NT2/D1 (cell line): ENCODE data around the gene ST6GALNAC3.
A peak's percentile ranks its signal among the peaks of the same experiment; 100 is the strongest.
"Not testable (repeated sequence)": the region's sequence is repeated elsewhere in the genome, so short reads cannot be mapped to it uniquely, and the experiment has no call there.

Experiments used
- DNase-seq: peaks from one replicate; pipeline ENCODE4 v3.0.0-alpha.2; 2011; ENCODE audit warnings: low read depth, low spot score
- H3K27me3 ChIP-seq: 2 replicates; pipeline ENCODE4 v1.6.0; 2011; ENCODE audit warnings: mild to moderate bottlenecking; ENCODE audit not compliant: insufficient read length, insufficient read depth
- H3K36me3 ChIP-seq: 2 replicates; pipeline ENCODE4 v1.6.1; 2011; ENCODE audit warnings: mild to moderate bottlenecking, low read length, mixed read lengths; ENCODE audit not compliant: insufficient read depth, insufficient read length
- H3K4me1 ChIP-seq: 2 replicates; pipeline ENCODE4 v1.5.1; 2011; ENCODE audit not compliant: insufficient read depth, insufficient read length
- H3K4me3 ChIP-seq: 2 replicates; pipeline ENCODE4 v1.5.1; 2011; ENCODE audit warnings: low read depth; ENCODE audit not compliant: insufficient read length
- H3K9ac ChIP-seq: 2 replicates; pipeline ENCODE4 v1.6.0; 2011; ENCODE audit warnings: low read depth; ENCODE audit not compliant: insufficient read length
- H3K9me3 ChIP-seq: 2 replicates; pipeline ENCODE4 v1.5.1; 2011; ENCODE audit warnings: mild to moderate bottlenecking, low read length; ENCODE audit not compliant: insufficient read depth
- SUZ12 ChIP-seq: IDR thresholded peaks from 2 replicates; pipeline ENCODE4 v1.6.1; 2011; ENCODE audit not compliant: insufficient read length, insufficient read depth; ENCODE audit errors: extremely low read depth
- YY1 ChIP-seq: IDR thresholded peaks from 2 replicates; pipeline ENCODE4 v1.6.1; 2011; ENCODE audit not compliant: insufficient read length, insufficient read depth
- ZNF274 ChIP-seq: IDR thresholded peaks from 2 replicates; pipeline ENCODE4 v1.6.1; 2011; ENCODE audit warnings: mild to moderate bottlenecking, low read depth, low read length

Gene ST6GALNAC3

DNA sequence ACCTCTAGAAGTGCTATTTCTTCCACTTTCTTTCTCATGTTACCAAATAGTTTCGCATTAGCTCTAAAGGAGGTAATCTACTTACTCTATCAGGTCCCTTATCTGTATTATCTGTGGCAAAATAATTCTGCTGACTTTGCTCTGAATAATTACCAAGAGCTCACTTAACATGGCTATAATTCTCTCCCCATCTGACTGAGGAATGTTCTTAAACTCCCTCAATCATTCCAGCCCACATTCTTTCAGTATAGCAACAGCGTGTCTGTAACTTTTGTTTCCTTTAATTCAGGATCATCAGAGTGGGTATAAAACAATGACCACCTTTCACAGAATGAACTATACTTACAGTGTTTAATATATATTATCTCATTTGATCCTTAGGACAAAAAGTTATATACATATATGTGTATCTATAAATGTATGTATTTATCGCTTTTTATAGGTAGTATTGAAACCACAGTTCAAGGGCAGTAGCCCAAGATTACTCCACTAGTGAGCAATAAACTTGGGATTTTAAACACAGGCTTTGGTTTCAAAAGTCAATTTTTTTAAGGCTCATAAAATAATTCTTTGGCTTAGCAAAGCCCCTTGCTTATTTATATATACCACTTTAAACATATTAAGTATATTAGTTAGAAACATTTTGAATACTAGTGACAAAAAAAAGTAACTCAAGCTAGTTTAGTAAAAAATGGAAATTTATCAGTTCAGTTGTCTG is 36.1 kb upstream of the ST6GALNAC3 start:
- Histone ChIP-seq H3K9ac (no peak overlapping the region), H3K4me1 (no peaks in the 10 kb centered on the region), H3K36me3 (no peaks in the 10 kb centered on the region), H3K27me3 (no peaks in the 10 kb centered on the region), H3K9me3 (no peaks in the 10 kb centered on the region), H3K4me3 (no peak overlapping the region)
- TF ChIP-seq YY1 (no peak), ZNF274 (no peak), SUZ12 (no peak)
- DNase-seq: no peak

DNA sequence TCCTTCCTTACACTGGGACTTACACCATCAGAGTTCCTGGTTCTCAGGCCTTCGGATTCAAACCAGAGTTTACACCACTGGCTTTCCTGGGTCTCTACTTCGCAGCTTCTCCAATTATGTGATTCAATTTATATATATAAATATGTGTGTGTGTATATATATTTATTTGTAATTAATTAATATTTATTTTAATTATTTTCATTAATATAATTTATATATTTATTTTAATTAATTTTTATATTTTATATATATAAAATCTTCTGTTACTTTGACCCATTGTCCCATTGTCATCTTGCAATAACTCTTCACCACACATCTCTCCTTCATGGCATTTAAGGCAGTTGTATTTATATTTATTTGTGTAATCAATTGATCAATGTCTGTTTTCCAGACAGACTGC is 28.4 kb upstream of the ST6GALNAC3 start:
- TF ChIP-seq ZNF274 (no peak), SUZ12 (no peak), YY1 (no peak)
- no peak overlapping the region for H3K4me3 ChIP-seq
- H3K9ac ChIP-seq: no peak overlapping the region
- DNase-seq: no peak
- no peaks in the 10 kb centered on the region for H3K9me3 ChIP-seq
- no peaks in the 10 kb centered on the region for H3K27me3 ChIP-seq
- no peaks in the 10 kb centered on the region for H3K36me3 ChIP-seq
- H3K4me1 ChIP-seq: no peaks in the 10 kb centered on the region

DNA sequence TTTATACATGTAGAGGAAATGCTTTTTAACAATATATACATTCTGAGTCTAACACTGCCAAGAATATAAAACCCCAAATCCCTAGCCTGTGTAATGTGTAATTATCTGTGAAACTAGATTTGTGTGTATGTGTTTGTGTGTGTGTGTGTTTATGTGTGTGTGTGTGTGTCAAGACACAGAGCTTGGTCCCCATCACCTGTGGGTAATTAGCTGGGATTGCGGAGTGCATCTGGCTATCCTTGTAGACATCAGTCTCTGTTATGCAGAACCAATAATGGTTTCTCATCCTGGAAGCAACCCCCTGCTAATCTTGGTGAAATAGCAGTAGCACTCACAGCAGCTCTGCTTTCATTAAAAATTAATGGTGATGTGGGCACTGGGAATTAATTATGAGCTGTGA is 26.3 kb upstream of the ST6GALNAC3 start:
- TF ChIP-seq ZNF274 (no peak), YY1 (no peak), SUZ12 (no peak)
- Histone ChIP-seq H3K4me1 (no peaks in the 10 kb centered on the region), H3K4me3 (no peak overlapping the region), H3K9ac (no peak overlapping the region), H3K36me3 (no peaks in the 10 kb centered on the region), H3K9me3 (no peaks in the 10 kb centered on the region), H3K27me3 (no peaks in the 10 kb centered on the region)
- DNase-seq: no peak

DNA sequence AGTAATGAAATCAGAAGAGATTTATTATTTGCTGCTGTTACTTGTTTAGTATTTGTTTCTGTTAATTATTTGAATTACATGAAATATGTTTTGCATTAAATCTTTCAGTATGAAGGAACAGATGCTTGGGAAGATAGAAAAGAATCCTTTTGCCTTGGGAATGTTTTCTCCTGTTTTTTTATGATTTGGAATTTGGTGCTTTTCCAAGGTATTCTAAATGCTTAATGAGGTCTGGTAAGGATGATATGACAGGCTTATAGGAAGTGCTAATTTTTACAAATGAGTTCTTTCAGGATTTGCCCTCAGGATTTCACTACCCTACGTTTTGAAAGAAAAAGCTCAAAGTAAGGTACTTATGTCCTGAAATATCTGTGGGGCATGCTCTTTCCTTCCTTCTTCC is 25.6 kb upstream of the ST6GALNAC3 start:
- TF ChIP-seq ZNF274 (no peak), SUZ12 (no peak), YY1 (no peak)

DNA sequence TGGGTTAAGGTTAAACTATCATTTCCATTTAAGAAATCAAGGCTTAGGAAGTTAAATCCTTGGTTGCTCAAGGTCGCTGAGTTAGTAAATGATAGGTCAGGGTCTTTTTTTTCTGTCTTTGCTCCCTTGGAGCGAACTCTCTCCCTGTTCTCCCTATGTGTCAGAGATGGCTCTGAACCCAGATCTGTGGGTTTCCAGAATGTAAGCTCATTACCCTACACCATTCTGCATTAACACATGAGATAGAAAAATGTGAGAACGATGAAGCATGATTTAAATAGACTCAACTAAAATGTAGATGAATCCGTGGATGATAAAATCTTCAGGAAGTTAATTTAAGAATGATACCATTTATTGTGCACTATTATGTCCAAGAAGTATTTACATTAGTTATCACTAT is 25.0 kb upstream of the ST6GALNAC3 start:
- TF ChIP-seq YY1 (no peak), ZNF274 (no peak), SUZ12 (no peak)

More for the DNA sequence above, 25.6 kb upstream of the ST6GALNAC3 start:
- Histone ChIP-seq H3K4me1 (no peaks in the 10 kb centered on the region), H3K9ac (no peak overlapping the region), H3K4me3 (no peak overlapping the region), H3K27me3 (no peaks in the 10 kb centered on the region), H3K36me3 (no peaks in the 10 kb centered on the region), H3K9me3 (no peaks in the 10 kb centered on the region)
- DNase-seq: no peak

DNA sequence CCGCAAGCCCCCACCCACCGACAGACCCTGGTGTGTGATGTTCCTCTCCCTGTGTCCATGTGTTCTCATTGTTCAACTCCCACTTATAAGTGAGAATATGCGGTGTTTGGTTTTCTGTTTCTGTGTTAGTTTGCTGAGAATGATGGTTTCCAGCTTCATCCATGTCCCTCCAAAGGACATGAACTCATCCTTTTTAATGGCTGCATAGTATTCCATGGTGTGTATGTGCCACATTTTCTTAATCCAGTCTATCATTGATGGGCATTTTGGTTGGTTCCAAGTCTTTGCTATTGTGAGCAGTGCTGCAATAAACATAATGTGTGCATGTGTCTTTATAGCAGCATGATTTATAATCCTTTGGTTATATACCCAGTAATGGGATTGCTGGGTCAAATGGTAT is 24.5 kb upstream of the ST6GALNAC3 start:
- H3K4me3 ChIP-seq, H3K27me3 ChIP-seq, H3K9ac ChIP-seq, H3K36me3 ChIP-seq, DNase-seq, H3K4me1 ChIP-seq, H3K9me3 ChIP-seq: not testable (repeated sequence)

More for the DNA sequence above, 25.0 kb upstream of the ST6GALNAC3 start:
- H3K9ac ChIP-seq: no peak overlapping the region
- DNase-seq: no peak
- no peaks in the 10 kb centered on the region for H3K36me3 ChIP-seq
- H3K4me1 ChIP-seq: no peaks in the 10 kb centered on the region
- H3K27me3 ChIP-seq: no peaks in the 10 kb centered on the region
- no peaks in the 10 kb centered on the region for H3K9me3 ChIP-seq
- no peak overlapping the region for H3K4me3 ChIP-seq

DNA sequence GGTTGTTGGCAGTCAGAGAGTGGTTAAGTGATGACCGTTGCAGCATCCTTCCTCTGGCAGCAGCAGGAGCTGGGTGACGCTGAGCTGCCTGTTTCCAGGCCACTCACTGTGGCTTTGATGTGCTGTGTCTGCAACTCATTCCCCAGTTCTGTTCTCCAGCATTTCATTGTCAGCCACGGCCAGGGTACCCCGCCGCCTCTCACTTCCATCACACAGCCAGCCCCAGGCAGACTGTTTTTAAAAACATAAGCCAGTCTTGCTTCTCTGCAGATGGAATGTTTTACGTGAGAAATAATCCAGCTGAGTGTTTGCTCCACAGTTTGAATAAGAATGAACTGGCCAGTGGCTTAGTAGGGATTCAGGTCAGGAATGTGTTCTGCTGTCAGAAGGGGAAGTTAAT is 21.5 kb upstream of the ST6GALNAC3 start:
- Histone ChIP-seq H3K27me3 (no peaks in the 10 kb centered on the region), H3K4me1 (no peaks in the 10 kb centered on the region), H3K9ac (no peak overlapping the region), H3K36me3 (no peaks in the 10 kb centered on the region), H3K4me3 (no peak overlapping the region), H3K9me3 (no peaks in the 10 kb centered on the region)
- TF ChIP-seq SUZ12 (no peak), ZNF274 (no peak), YY1 (no peak)
- peak; percentile 75 for DNase-seq

DNA sequence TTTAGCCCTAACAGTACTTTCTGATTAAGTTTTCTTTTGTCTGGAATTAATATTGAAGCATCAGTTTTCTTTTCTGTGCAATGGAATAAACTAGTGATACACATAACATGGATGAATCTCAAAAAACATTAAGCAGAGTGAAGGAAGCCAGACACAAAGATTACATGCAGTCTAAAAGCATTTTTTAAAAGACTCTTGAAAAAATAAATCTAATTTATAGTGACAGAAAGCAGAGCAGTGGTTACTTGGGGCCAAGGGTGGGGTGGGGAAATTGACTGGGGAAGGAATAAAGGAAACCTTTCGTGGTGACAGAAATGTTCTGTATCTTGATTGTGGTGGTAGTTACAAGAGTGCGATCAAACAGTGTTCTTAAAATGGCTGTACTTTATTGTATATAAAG is 20.2 kb upstream of the ST6GALNAC3 start:
- no peak for TF ChIP-seq YY1
- TF ChIP-seq SUZ12: no peak
- no peak for TF ChIP-seq ZNF274
- no peaks in the 10 kb centered on the region for H3K4me1 ChIP-seq
- H3K9ac ChIP-seq: no peak overlapping the region
- H3K4me3 ChIP-seq: no peak overlapping the region
- H3K36me3 ChIP-seq: no peaks in the 10 kb centered on the region
- no peaks in the 10 kb centered on the region for H3K27me3 ChIP-seq
- H3K9me3 ChIP-seq: no peaks in the 10 kb centered on the region
- no peak for DNase-seq
